ENCODE results near the gene F2RL3. TPM values are rescaled to one million over a fixed set of nuclear protein-coding genes. Genes with fewer than 3 reads are reported as not detected.

The F2RL3 gene
- total RNA-seq, 1 experiment from 2014 or later, result not detected

- POLR2A ChIA-PET, result no interaction called here
Measured at GRCh38 chr19:16847430-16847829, 41.4 kb upstream of the F2RL3 start.

GRCh38 chr19:16849168-16849567 is 39.6 kb upstream of the F2RL3 start:
- CTCF ChIA-PET, result no interaction called here
- peaks cover 3% of the 10 kb centered on the region; the same call in 1 of the 2 replicates for H3K36me3 ChIP-seq (ENCODE audit: control insufficient read depth, insufficient read depth, low read length)

More at GRCh38 chr19:16847430-16847829, 41.4 kb upstream of the F2RL3 start:
- Mint-ChIP-seq H3K36me3 (ENCODE audit: insufficient read depth, unreplicated experiment) (peaks cover 73% of the 10 kb centered on the region), H3K4me3 (ENCODE audit: unreplicated experiment) (no peak overlapping the region), H3K27ac (ENCODE audit: unreplicated experiment) (no peak overlapping the region), H3K27me3 (ENCODE audit: insufficient read depth, unreplicated experiment) (no peaks in the 10 kb centered on the region), H3K9me3 (ENCODE audit: unreplicated experiment) (no peaks in the 10 kb centered on the region), H3K4me1 (ENCODE audit: low read depth, unreplicated experiment) (no peaks in the 10 kb centered on the region)
- intact Hi-C loops (cut with micrococcal nuclease; ENCODE audit: unreplicated experiment), result no loop called here
- CTCF ChIA-PET, result no interaction called here
- Histone ChIP-seq H3K27me3 (replicated peaks; ENCODE audit: control insufficient read depth, insufficient read depth, low read length) (no peaks in the 10 kb centered on the region), H3K9me3 (no peaks in the 10 kb centered on the region), H3K4me3 (ENCODE audit: low read depth, low read length) (no peak overlapping the region), H3K4me1 (no peaks in the 10 kb centered on the region), H3K36me3 (ENCODE audit: control insufficient read depth, insufficient read depth, low read length) (peaks cover 2% of the 10 kb centered on the region; the same call in 1 of the 2 replicates)
- DNase-seq, result no peak
- no TSS peak for BruUV-seq (replicated peaks)
- TF ChIP-seq CTCF (IDR thresholded peaks at IDR 0.05; ENCODE audit: insufficient read depth in 1 of 2, low read depth in 1 of 2, low read length in 1 of 2, severe bottlenecking in 1 of 2, unreplicated experiment in 1 of 2), result no peak

GRCh38 chr19:16850133-16850532 is 38.7 kb upstream of the F2RL3 start:
- no peak for TF ChIP-seq CTCF (IDR thresholded peaks at IDR 0.05; ENCODE audit: insufficient read depth in 1 of 2, low read depth in 1 of 2, low read length in 1 of 2, severe bottlenecking in 1 of 2, unreplicated experiment in 1 of 2)
- Mint-ChIP-seq H3K9me3 (ENCODE audit: unreplicated experiment) (no peaks in the 10 kb centered on the region), H3K36me3 (ENCODE audit: insufficient read depth, unreplicated experiment) (peaks cover 75% of the 10 kb centered on the region), H3K27ac (ENCODE audit: unreplicated experiment) (no peak overlapping the region), H3K4me3 (ENCODE audit: unreplicated experiment) (no peak overlapping the region), H3K4me1 (ENCODE audit: low read depth, unreplicated experiment) (no peaks in the 10 kb centered on the region), H3K27me3 (ENCODE audit: insufficient read depth, unreplicated experiment) (no peaks in the 10 kb centered on the region)
- Histone ChIP-seq H3K4me1 (no peaks in the 10 kb centered on the region), H3K9me3 (no peaks in the 10 kb centered on the region), H3K4me3 (ENCODE audit: low read depth, low read length) (no peak overlapping the region), H3K36me3 (ENCODE audit: control insufficient read depth, insufficient read depth, low read length) (peaks cover 3% of the 10 kb centered on the region; the same call in 1 of the 2 replicates), H3K27me3 (replicated peaks; ENCODE audit: control insufficient read depth, insufficient read depth, low read length) (no peaks in the 10 kb centered on the region)
- BruUV-seq (replicated peaks), result no TSS peak
- CTCF ChIA-PET, result no interaction called here
- no peak for DNase-seq
- POLR2A ChIA-PET, result no interaction called here
- intact Hi-C loops (cut with micrococcal nuclease; ENCODE audit: unreplicated experiment), result no loop called here

More at GRCh38 chr19:16849168-16849567, 39.6 kb upstream of the F2RL3 start:
- Mint-ChIP-seq H3K4me1 (ENCODE audit: low read depth, unreplicated experiment) (no peaks in the 10 kb centered on the region), H3K27me3 (ENCODE audit: insufficient read depth, unreplicated experiment) (no peaks in the 10 kb centered on the region), H3K9me3 (ENCODE audit: unreplicated experiment) (no peaks in the 10 kb centered on the region), H3K4me3 (ENCODE audit: unreplicated experiment) (no peak overlapping the region), H3K36me3 (ENCODE audit: insufficient read depth, unreplicated experiment) (peaks cover 74% of the 10 kb centered on the region), H3K27ac (ENCODE audit: unreplicated experiment) (no peak overlapping the region)
- no peak for TF ChIP-seq CTCF (IDR thresholded peaks at IDR 0.05; ENCODE audit: insufficient read depth in 1 of 2, low read depth in 1 of 2, low read length in 1 of 2, severe bottlenecking in 1 of 2, unreplicated experiment in 1 of 2)
- no peaks in the 10 kb centered on the region for H3K27me3 ChIP-seq (replicated peaks; ENCODE audit: control insufficient read depth, insufficient read depth, low read length)
- H3K4me1 ChIP-seq, result no peaks in the 10 kb centered on the region
- no peak for DNase-seq
- POLR2A ChIA-PET, result no interaction called here
- no peak overlapping the region for H3K4me3 ChIP-seq (ENCODE audit: low read depth, low read length)
- no peaks in the 10 kb centered on the region for H3K9me3 ChIP-seq
- intact Hi-C loops (cut with micrococcal nuclease; ENCODE audit: unreplicated experiment), result no loop called here
- BruUV-seq (replicated peaks), result no TSS peak

All from Caco-2 (cell line).